HCT116 (cell line): ENCODE data around the gene NRAP. TPM values are rescaled to one million over a fixed set of nuclear protein-coding genes. Genes with fewer than 3 reads are reported as not detected.

Source experiments
- ATAC-seq: fragments of 200-7000 bp; cut with Tn5 transposase; 2 replicates; pipeline ENCODE4 v1.9.1; 2020; ENCODE audit warnings: mild to moderate bottlenecking, moderate library complexity
- BruUV-seq: library from RNA; stranded (reverse); fragments of 400-500 nt; replicated peaks from 2 replicates; lab custom pipeline; 2021; lab: Mats Ljungman, UMichigan
- CTCF ChIA-PET: fragments of 300-600 bp; sonication (Branson Sonifier 250); formaldehyde crosslinking; loops from one replicate; lab custom pipeline; 2021; ENCODE audit warnings: antibody characterized with exemption; lab: Charles Lee
- POLR2A ChIA-PET: fragments of 300-600, 350-600 bp; sonication (Branson Sonifier 250); formaldehyde crosslinking; loops from one replicate; lab custom pipeline; 2021; ENCODE audit warnings: antibody characterized with exemption; lab: Charles Lee
- RAD21 ChIA-PET, 2 experiments: fragments of 300-600 bp; sonication (Branson Sonifier 250); formaldehyde crosslinking; loops; one replicate each; lab custom pipeline; 2023; ENCODE audit warnings: low total read pairs in 2 of 2; ENCODE audit not compliant: uncharacterized antibody in 2 of 2, unreplicated experiment in 2 of 2, low non-redundant PET in 1 of 2; lab: Charles Lee
- DNase-seq: peaks from one replicate; pipeline ENCODE4 v3.0.0-alpha.2; 2010; ENCODE audit warnings: low read depth, low spot score
- H2AFZ ChIP-seq: fragments of 200-600 bp; shearing (Covaris generic), sonication (generic); 2 replicates; pipeline ENCODE4 v1.6.1; 2017; ENCODE audit warnings: low read depth, mixed run types, mixed read lengths, antibody characterized with exemption, low read length; ENCODE audit not compliant: poor library complexity, severe bottlenecking
- H3K27ac ChIP-seq: 2 replicates; pipeline ENCODE4 v1.5.1; 2012; ENCODE audit warnings: low read depth, low read length
- H3K27me3 ChIP-seq: fragments of 200-600 bp; sonication (generic); 2 replicates; pipeline ENCODE4 v1.6.1; 2016; ENCODE audit warnings: mixed run types, low read length, mixed read lengths; ENCODE audit not compliant: insufficient read depth
- H3K36me3 ChIP-seq, 2 experiments: fragments of 200-500 bp in 1 of 2; fragments of 200-600 bp in 1 of 2; sonication (Bioruptor generic) in 1 of 2; sonication (generic) in 1 of 2; 2 replicates each; pipeline versions ENCODE4 v1.5.1 to v1.6.1; 2014 to 2016; ENCODE audit warnings: low read length in 2 of 2, inconsistent platforms in 1 of 2, mixed read lengths in 1 of 2, mixed run types in 1 of 2; ENCODE audit not compliant: insufficient read depth in 2 of 2, control insufficient read depth in 1 of 2
- H3K4me1 ChIP-seq, 2 experiments: fragments of 200-600 bp in 1 of 2; sonication (generic) in 1 of 2; 2 replicates each; pipeline versions ENCODE4 v1.5.1 to v1.6.1; 2012 to 2017; ENCODE audit warnings: low read length in 2 of 2, inconsistent platforms in 1 of 2, mild to moderate bottlenecking in 1 of 2, mixed read lengths in 1 of 2, mixed run types in 1 of 2, moderate library complexity in 1 of 2; ENCODE audit not compliant: insufficient read depth in 2 of 2, control insufficient read depth in 1 of 2
- H3K4me2 ChIP-seq: fragments of 200-600 bp; sonication (generic); 2 replicates; pipeline ENCODE4 v1.6.1; 2017; ENCODE audit warnings: mixed run types, low read length, mixed read lengths
- H3K4me3 ChIP-seq, 2 experiments: fragments of 200-600 bp in 1 of 2; sonication (generic) in 1 of 2; replicated peaks in 1 of 2; 2 replicates each; pipeline ENCODE4 v1.5.1; 2011 to 2016; ENCODE audit warnings: low read length in 2 of 2, control low read depth in 1 of 2, low read depth in 1 of 2, mild to moderate bottlenecking in 1 of 2, mixed read lengths in 1 of 2, mixed run types in 1 of 2
- H3K79me2 ChIP-seq: fragments of 200-600 bp; sonication (generic); 2 replicates; pipeline ENCODE4 v1.6.1; 2017; ENCODE audit warnings: mild to moderate bottlenecking, mixed run types, low read length, moderate library complexity, mixed read lengths; ENCODE audit not compliant: insufficient read depth
- H3K9ac ChIP-seq: fragments of 200-600 bp; sonication (generic); 2 replicates; pipeline ENCODE4 v1.6.1; 2016; ENCODE audit warnings: low read length, mixed read lengths
- H3K9me2 ChIP-seq: fragments of 200-600 bp; sonication (generic), shearing (Covaris generic); 2 replicates; pipeline ENCODE4 v1.6.1; 2017; ENCODE audit warnings: mixed run types, mild to moderate bottlenecking, moderate library complexity; ENCODE audit not compliant: insufficient read depth
- H3K9me3 ChIP-seq, 2 experiments: fragments of 200-500 bp in 1 of 2; fragments of 200-600 bp in 1 of 2; sonication (Bioruptor generic) in 1 of 2; sonication (generic) in 1 of 2; 2 replicates each; pipeline ENCODE4 v1.6.1; 2014 to 2017; ENCODE audit warnings: low read length in 2 of 2, mixed read lengths in 2 of 2, inconsistent platforms in 1 of 2, low read depth in 1 of 2, mild to moderate bottlenecking in 1 of 2, mixed run types in 1 of 2, moderate library complexity in 1 of 2; ENCODE audit not compliant: control insufficient read depth in 1 of 2, insufficient read depth in 1 of 2
- H4K20me1 ChIP-seq: fragments of 200-600 bp; sonication (generic), shearing (Covaris generic); 2 replicates; pipeline ENCODE4 v1.6.1; 2017; ENCODE audit warnings: mixed run types, mild to moderate bottlenecking, moderate library complexity; ENCODE audit not compliant: insufficient read depth
- ATF3 ChIP-seq: IDR thresholded peaks from 2 replicates; pipeline ENCODE4 v1.6.1; 2012
- CEBPB ChIP-seq: IDR thresholded peaks from 2 replicates; pipeline ENCODE4 v1.6.1; 2012; ENCODE audit warnings: low read depth
- EGR1 ChIP-seq: IDR thresholded peaks from 2 replicates; pipeline ENCODE4 v1.6.1; 2012; ENCODE audit warnings: low read depth
- ELF1 ChIP-seq: IDR thresholded peaks from 2 replicates; pipeline ENCODE4 v1.6.1; 2012; ENCODE audit warnings: low read depth, borderline replicate concordance
- EZH2 ChIP-seq: fragments of 200-600 bp; sonication (generic); IDR thresholded peaks from 2 replicates; pipeline ENCODE4 v1.6.1; 2017; ENCODE audit warnings: antibody characterized with exemption, mixed run types
- EZH2phosphoT487 ChIP-seq: fragments of 200-600 bp; IDR thresholded peaks from 2 replicates; pipeline ENCODE4 v1.6.1; 2018; ENCODE audit warnings: antibody characterized with exemption, borderline replicate concordance
- FOSL1 ChIP-seq: IDR thresholded peaks from 2 replicates; pipeline ENCODE4 v1.6.1; 2012; ENCODE audit warnings: low read depth
- POLR2A ChIP-seq: IDR thresholded peaks from 2 replicates; pipeline ENCODE4 v1.7.0; 2011; ENCODE audit warnings: borderline replicate concordance; ENCODE audit not compliant: insufficient read depth, insufficient read length; ENCODE audit errors: extremely low read depth
- POLR2AphosphoS5 ChIP-seq: IDR thresholded peaks from 2 replicates; pipeline ENCODE4 v1.6.1; 2011; ENCODE audit warnings: mild to moderate bottlenecking, low read depth, low read length, moderate library complexity
- RAD21 ChIP-seq: IDR thresholded peaks from 2 replicates; pipeline ENCODE4 v1.6.1; 2012; ENCODE audit warnings: low read depth, mild to moderate bottlenecking
- REST ChIP-seq: IDR thresholded peaks from 2 replicates; pipeline ENCODE4 v1.6.1; 2012; ENCODE audit warnings: low read depth
- SIN3A ChIP-seq: IDR thresholded peaks from 2 replicates; pipeline ENCODE4 v1.6.1; 2012; ENCODE audit warnings: low read depth
- SP1 ChIP-seq: IDR thresholded peaks from 2 replicates; pipeline ENCODE4 v1.6.1; 2012; ENCODE audit warnings: low read depth
- TCF7L2 ChIP-seq: IDR thresholded peaks from 2 replicates; pipeline ENCODE4 v1.7.0; 2011; ENCODE audit warnings: borderline replicate concordance, inconsistent platforms; ENCODE audit not compliant: insufficient read depth, insufficient read length; ENCODE audit errors: extremely low read depth
- YY1 ChIP-seq: IDR thresholded peaks from 2 replicates; pipeline ENCODE4 v1.6.1; 2011; ENCODE audit warnings: low read length, low read depth, moderate library complexity, mild to moderate bottlenecking; ENCODE audit not compliant: insufficient replicate concordance; ENCODE audit errors: extremely low read depth
- ZFX ChIP-seq: fragments of 450-650 bp; IDR thresholded peaks from 2 replicates; pipeline ENCODE4 v1.6.1; 2017
- ZNF274 ChIP-seq: fragments of 200-500 bp; sonication (Bioruptor generic); IDR thresholded peaks from 2 replicates; pipeline ENCODE4 v1.6.1; 2014; ENCODE audit warnings: mild to moderate bottlenecking, low read depth, low read length, inconsistent platforms
- intact Hi-C: fragments of 100-400 bp; cut with micrococcal nuclease; formaldehyde crosslinking; loops from 2 replicates; pipeline ENCODE4 v1.10.0; 2022
- total RNA-seq: library from RNA; stranded (reverse); gene quantifications from one replicate; pipeline ENCODE4 v1.2.1, GENCODE V29; 2021; ENCODE audit not compliant: unreplicated experiment
- TF ChIP-seq, protein P1 (sequence below): IDR thresholded peaks from 2 replicates; pipeline ENCODE4 v1.6.1; 2012
- TF ChIP-seq, protein P2 (sequence below), 3 experiments: fragments of 200-600 bp in 1 of 3; sonication (generic) in 1 of 3; IDR thresholded peaks in 2 of 3; conservative IDR thresholded peaks in 1 of 3; 2 replicates each; pipeline ENCODE4 v1.5.1; 2012 to 2017; ENCODE audit warnings: low read depth in 2 of 3, low read length in 2 of 3, antibody characterized with exemption in 1 of 3, borderline replicate concordance in 1 of 3, control low read depth in 1 of 3, mild to moderate bottlenecking in 1 of 3, mixed read lengths in 1 of 3, mixed run types in 1 of 3, moderate library complexity in 1 of 3; ENCODE audit not compliant: insufficient read depth in 1 of 3
- TF ChIP-seq, protein P3 (sequence below): IDR thresholded peaks from 2 replicates; pipeline ENCODE4 v1.6.1; 2011; ENCODE audit warnings: mild to moderate bottlenecking, low read length, moderate library complexity; ENCODE audit not compliant: insufficient replicate concordance; ENCODE audit errors: extremely low read depth

The NRAP gene
- total RNA-seq, 1 experiment from 2014 or later, result not detected

GRCh38 chr10:113547426-113547825 is 116.4 kb downstream of the NRAP start:
- Histone ChIP-seq H3K79me2 (no peaks in the 10 kb centered on the region), H3K4me3 (no peak overlapping the region), H4K20me1 (no peaks in the 10 kb centered on the region), H3K9ac (no peak overlapping the region), H3K4me2 (no peak overlapping the region), H3K9me2 (no peaks in the 10 kb centered on the region), H3K4me1 (no peaks in the 10 kb centered on the region), H3K36me3 (no peaks in the 10 kb centered on the region), H3K9me3 (no peaks in the 10 kb centered on the region), H2AFZ (no peak overlapping the region), H3K27ac (no peak overlapping the region), H3K27me3 (no peaks in the 10 kb centered on the region)
- intact Hi-C loops, result no loop called here
- TF ChIP-seq ZNF274 (no peak), CEBPB (no peak), ATF3 (no peak), EGR1 (no peak), POLR2AphosphoS5 (no peak), FOSL1 (no peak), EZH2 (no peak), RAD21 (no peak), ELF1 (no peak), SP1 (no peak), REST (no peak), SIN3A (no peak), TCF7L2 (no peak), YY1 (no peak), EZH2phosphoT487 (no peak), POLR2A (no peak), ZFX (no peak)
- TF ChIP-seq, protein P1, sequence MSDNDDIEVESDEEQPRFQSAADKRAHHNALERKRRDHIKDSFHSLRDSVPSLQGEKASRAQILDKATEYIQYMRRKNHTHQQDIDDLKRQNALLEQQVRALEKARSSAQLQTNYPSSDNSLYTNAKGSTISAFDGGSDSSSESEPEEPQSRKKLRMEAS, result no peak
- TF ChIP-seq, protein P2, sequence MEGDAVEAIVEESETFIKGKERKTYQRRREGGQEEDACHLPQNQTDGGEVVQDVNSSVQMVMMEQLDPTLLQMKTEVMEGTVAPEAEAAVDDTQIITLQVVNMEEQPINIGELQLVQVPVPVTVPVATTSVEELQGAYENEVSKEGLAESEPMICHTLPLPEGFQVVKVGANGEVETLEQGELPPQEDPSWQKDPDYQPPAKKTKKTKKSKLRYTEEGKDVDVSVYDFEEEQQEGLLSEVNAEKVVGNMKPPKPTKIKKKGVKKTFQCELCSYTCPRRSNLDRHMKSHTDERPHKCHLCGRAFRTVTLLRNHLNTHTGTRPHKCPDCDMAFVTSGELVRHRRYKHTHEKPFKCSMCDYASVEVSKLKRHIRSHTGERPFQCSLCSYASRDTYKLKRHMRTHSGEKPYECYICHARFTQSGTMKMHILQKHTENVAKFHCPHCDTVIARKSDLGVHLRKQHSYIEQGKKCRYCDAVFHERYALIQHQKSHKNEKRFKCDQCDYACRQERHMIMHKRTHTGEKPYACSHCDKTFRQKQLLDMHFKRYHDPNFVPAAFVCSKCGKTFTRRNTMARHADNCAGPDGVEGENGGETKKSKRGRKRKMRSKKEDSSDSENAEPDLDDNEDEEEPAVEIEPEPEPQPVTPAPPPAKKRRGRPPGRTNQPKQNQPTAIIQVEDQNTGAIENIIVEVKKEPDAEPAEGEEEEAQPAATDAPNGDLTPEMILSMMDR (IDR thresholded peaks at IDR 0.05 in 2 of 3, conservative IDR thresholded peaks at IDR 0.05 in 1 of 3; ENCODE audit: borderline replicate concordance in 1 of 3, insufficient read depth in 1 of 3, low read depth in 2 of 3, low read length in 2 of 3), result no peak
- TF ChIP-seq, protein P3, sequence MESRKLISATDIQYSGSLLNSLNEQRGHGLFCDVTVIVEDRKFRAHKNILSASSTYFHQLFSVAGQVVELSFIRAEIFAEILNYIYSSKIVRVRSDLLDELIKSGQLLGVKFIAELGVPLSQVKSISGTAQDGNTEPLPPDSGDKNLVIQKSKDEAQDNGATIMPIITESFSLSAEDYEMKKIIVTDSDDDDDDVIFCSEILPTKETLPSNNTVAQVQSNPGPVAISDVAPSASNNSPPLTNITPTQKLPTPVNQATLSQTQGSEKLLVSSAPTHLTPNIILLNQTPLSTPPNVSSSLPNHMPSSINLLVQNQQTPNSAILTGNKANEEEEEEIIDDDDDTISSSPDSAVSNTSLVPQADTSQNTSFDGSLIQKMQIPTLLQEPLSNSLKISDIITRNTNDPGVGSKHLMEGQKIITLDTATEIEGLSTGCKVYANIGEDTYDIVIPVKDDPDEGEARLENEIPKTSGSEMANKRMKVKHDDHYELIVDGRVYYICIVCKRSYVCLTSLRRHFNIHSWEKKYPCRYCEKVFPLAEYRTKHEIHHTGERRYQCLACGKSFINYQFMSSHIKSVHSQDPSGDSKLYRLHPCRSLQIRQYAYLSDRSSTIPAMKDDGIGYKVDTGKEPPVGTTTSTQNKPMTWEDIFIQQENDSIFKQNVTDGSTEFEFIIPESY, result no peak
- no TSS peak for BruUV-seq
- ATAC-seq, result no peak
- ChIA-PET RAD21 (no interaction called here), CTCF (interaction anchor here (1.4 kb wide), 1 partner anchor 16 kb away, joined by 4 read pairs; no protein-coding TSS in a partner anchor), POLR2A (no interaction called here)
- no peak for DNase-seq
